ENCODE data around the gene NOC3L.
"Not testable (repeated sequence)": the region's sequence is repeated elsewhere in the genome, so short reads cannot be mapped to it uniquely, and the experiment has no call there.

NOC3L gene, protein sequence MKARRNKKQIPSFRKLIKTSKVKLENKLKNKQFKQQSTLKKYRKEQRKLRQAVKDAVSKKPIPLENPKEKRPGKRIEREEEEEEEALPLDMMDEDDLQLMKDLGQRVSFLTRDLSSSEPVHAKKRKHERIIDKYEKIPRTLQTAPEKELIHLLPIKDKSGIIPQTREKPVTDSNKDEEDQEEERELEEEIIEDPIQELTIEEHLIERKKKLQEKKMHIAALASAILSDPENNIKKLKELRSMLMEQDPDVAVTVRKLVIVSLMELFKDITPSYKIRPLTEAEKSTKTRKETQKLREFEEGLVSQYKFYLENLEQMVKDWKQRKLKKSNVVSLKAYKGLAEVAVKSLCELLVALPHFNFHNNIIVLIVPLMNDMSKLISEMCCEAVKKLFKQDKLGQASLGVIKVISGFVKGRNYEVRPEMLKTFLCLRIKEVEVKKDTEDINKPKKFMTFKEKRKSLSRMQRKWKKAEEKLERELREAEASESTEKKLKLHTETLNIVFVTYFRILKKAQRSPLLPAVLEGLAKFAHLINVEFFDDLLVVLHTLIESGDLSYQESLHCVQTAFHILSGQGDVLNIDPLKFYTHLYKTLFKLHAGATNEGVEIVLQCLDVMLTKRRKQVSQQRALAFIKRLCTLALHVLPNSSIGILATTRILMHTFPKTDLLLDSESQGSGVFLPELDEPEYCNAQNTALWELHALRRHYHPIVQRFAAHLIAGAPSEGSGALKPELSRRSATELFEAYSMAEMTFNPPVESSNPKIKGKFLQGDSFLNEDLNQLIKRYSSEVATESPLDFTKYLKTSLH

GRCh38 chr10:94362360-94363250, at the start of gene NOC3L:
NOC3L (minus strand) TSS chr10:94362939; CDS start chr10:94362838, 101 bp downstream.
- DNase-seq (ENCODE audit: low read depth, low spot score): peak; percentile 81

DNA sequence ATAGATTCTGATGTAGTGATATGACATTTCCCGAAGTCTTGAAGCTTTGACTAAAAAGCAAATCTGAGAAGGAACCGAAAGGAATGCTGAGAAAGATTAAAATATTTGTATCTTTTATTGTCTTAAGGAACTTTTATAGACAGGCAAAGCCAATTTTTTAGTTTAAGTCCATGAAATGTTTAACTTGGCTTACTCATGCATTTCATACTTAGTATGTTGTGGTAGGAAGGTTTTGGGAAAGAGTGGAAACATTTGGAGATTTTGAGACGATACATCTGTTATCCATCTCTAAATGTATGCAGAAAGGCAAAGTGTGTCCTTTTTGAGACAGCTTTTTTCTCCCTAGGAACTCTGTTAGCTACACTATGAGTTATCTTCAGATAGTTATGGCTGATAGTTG, 49.7 kb upstream of the NOC3L start:
- no peak for DNase-seq (ENCODE audit: low read depth, low spot score)

- no peak for DNase-seq (ENCODE audit: low read depth, low spot score)
Observed at GRCh38 chr10:94411304-94411703, 48.6 kb upstream of the NOC3L start.

DNA sequence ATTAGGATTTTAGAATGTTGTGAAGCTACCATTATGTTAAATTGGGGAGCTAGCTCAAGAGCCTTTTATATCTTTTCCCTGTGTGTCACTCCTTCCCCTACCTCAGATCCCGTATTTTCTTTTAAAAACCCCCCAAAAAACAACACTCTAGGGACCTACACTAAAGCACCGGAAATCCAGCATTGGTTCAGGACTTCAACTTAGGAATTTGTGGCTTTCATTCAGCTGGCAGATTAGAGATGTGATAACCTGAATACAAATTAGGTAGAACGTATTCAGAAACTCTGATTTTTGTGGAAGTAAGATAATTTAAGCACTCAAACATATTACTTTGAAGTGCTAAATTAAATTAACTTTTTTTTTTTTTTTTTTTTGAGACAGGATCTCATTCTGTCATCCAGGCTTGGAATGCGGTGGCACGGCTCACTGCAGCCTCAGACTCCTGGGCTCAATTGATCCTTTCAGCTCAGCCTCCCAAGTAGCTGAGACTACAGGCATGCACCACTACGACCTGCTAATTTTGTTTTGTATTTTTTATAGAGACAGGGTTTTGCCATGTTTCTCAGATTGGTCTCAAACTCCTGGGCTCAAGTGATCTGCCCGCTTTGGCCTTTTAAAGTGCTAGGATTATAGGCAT, 46.4 kb upstream of the NOC3L start:
- DNase-seq (ENCODE audit: low read depth, low spot score): no peak

DNA sequence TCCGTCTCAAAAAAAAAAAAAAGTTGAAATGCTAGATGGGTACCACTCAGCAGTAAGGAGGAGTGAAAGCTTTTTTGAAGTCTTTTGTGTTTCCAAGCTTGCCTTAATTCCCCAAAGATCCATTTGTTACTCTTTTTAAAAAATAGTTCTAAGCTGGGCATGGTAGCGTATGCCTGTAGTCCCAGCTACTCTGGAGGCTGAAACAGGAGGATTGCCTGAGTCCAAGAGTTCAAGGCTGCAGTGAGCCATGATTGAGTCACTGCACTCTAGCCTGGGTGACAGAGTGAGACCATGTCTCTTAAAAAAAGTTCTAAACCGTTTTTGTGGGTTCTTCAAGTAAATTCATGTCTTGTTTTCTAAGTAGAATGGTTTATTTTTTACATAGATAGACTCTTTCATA, 44.9 kb upstream of the NOC3L start:
- DNase-seq (ENCODE audit: low read depth, low spot score): no peak

DNA sequence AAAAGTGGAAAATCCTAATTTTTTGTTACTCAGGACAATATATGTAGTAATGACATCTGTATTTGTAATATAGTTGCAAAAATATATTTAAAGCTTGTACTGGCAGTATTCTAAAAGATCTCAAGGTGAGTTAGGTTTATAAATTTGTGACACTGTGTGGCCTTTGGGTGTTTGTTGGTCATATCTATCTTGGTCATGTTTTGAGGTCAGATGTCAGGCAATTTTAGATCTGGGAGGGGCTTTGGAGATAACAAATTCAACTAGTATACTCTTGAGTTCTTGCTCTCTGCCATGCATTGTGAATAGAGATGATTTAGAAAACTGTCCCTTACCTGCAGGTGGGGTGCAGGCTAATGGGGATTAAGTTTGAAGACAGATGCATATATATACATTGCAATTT, 42.7 kb upstream of the NOC3L start:
- no peak for DNase-seq (ENCODE audit: low read depth, low spot score)

DNA sequence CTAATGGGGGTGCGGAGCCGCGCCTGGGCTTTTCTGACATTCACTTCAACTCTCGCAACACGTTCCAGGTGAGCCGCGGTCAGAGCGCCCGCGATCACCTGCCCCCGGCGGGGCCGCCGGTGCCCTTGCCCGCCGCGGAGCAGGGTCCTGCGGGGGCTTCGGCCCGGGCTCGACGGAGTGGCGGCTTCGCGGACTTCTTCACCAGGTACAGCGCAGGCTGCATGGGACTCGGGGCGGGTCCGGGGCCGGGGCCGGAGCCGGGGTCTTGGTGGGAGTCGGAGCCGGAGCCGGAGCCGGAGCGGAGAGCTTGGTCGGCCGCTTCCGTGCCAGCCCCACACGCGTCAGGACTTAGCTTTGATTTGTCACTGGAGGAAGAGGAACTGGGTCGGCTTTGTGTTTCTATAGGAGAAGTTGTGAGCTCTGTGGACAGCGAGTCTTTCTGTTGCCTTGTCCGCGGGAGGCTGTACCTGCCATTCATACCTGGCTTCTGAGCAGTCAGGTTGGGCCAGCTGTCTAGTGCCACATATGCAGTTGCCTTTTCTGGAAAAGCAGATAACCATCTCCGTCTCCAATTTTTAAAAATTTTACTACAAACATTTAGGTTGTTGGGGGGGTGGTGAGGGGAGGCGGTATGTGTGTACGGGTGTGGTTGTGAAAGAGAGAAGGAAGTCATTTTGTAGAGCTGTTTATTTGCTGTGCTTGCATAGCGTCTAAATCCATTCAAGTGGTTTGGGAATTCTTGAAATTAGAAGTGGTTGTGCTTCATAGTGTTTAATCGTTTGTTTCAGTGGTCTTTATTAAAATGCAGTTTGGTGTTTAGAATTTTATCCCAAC, 40.9 kb upstream of the NOC3L start:
- no peak for DNase-seq (ENCODE audit: low read depth, low spot score)

GRCh38 chr10:94402843-94403379, 40.2 kb upstream of the NOC3L start:
- DNase-seq (ENCODE audit: low read depth, low spot score): no peak

GRCh38 chr10:94402204-94402842, 39.6 kb upstream of the NOC3L start, which contains the start of gene TBC1D12:
TBC1D12 (plus strand) TSS chr10:94402541; CDS start chr10:94402614, 73 bp downstream.
- DNase-seq (ENCODE audit: low read depth, low spot score): peak; percentile 94

DNA sequence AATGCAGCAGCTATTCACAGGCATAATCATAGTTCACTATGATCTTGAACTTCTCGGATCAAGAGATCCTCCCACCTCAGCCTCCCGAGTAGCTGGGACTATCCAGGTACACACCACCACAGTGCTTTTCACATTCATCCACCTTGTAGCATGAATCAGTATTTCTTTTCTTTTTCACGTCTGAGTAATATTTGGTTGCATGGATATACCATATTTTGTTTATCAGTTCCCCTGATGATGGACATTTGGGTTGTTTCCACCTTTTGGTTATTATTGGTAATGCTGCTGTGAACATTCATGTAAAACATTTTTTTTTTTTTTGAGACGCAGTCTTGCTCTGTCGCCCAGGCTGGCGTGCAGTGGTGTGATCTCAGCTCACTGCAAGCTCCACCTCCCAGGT, 36.0 kb upstream of the NOC3L start:
- no peak for DNase-seq (ENCODE audit: low read depth, low spot score)

DNA sequence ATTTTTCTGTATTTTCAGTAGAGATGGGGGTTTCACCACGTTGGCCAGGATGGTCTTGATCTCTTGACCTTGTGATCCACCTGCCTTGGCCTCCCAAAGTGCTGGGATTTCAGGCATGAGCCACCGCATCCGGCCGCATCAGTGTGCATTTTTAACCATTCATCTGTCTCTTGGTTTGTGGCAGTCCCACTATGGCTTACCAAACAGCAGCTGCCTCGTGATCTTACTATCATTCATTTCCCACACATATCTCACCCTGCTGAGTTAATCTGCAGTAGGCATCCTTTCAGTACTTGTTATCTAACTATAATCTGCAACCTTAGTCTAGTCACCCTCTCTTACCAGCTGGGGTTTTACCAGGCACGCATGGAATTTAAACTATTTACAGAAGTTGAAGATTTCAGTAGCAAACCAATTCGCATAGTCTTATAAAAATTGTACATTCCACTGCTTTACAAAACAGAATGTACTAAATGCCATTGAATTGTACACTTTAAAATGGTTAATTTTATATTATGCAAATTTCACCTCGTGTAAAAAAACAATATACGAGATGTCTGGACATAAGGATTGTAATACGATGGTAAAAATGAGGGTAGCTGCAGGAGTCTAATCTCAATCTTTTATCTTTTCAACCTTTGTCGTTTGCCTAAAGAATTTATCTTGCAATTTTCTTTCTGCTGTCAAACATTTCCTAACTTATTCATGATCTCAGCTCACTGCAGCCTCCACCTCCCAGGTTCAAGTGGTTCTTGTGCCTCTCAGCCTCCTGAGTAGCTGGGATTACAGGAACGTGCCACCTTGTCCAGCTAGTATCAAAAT, 35.0 kb upstream of the NOC3L start:
- DNase-seq (ENCODE audit: low read depth, low spot score): no peak

- DNase-seq (ENCODE audit: low read depth, low spot score): not testable (repeated sequence)
Observed at GRCh38 chr10:94392117-94392516, 29.4 kb upstream of the NOC3L start.

GRCh38 chr10:94385733-94386132, 23.0 kb upstream of the NOC3L start:
- not testable (repeated sequence) for DNase-seq (ENCODE audit: low read depth, low spot score)

- no peak for DNase-seq (ENCODE audit: low read depth, low spot score)
Observed at GRCh38 chr10:94383530-94383929, 20.8 kb upstream of the NOC3L start.

DNA sequence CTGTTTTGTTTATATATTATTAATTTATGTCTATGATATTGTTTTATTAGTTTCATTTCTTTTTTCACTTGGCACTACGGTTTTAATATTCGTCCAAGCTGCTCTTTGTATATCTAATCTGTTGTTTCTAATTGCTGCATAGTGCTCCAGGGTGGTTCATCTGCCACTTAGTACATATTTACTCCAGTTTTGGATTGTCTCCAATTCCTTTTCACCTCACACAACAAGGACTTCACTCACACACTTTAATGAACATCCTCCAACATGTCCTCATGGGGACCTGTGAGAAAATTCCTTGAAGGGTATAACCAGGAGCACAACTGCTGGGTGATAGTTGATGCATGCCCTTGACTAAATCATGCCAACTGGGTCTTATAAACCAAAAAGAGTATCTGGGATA, 14.1 kb upstream of the NOC3L start:
- no peak for DNase-seq (ENCODE audit: low read depth, low spot score)

GRCh38 chr10:94375374-94375773, 12.6 kb upstream of the NOC3L start:
- no peak for DNase-seq (ENCODE audit: low read depth, low spot score)

GRCh38 chr10:94370501-94370900, 7.8 kb upstream of the NOC3L start:
- DNase-seq (ENCODE audit: low read depth, low spot score): no peak

DNA sequence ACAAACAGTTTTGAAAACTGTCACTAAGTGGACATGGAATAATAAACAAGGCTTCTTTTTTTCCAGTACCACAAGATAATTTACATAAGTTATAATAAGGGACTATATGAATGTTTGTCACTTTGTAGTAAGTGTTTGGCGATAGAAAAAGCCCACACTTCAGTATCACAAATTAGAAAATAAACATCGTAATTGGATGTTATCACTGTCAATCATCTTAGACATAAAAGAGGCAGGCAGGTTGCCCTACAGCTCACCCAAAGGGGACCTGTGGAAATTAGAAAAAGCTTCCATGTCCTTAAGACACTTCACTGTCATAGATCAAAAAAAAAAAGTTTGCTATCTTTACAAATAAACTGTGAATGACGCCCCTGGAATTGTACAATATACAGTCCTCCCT, 3.6 kb upstream of the NOC3L start:
- no peak for DNase-seq (ENCODE audit: low read depth, low spot score)

DNA sequence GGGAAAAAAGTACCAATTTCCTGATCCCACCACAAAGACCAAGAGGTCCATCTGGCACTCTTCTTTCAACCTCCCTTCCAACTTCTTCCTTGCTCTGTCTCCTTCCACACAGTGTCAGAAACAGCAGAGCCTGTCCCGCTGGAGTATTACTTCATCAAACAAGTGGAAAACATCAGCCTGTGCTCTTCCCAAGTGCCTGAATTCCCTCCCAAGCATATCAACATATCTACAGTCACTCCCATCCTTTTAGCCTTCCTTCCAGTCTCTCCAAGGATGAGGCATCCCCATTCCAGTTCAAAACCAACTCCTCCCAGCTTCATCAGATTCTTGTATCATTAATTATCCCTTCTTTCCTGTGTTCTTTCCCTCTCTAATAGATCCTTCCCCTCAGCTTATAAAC, 1.7 kb upstream of the NOC3L start:
- DNase-seq (ENCODE audit: low read depth, low spot score): no peak
